Limb (tissue), 2 donors: ENCODE results near the gene COL1A2.

Source experiments
- DNase-seq, 2 donors: peaks; one replicate each; pipeline ENCODE4 v3.0.0-alpha.2; 2016; ENCODE audit errors: extremely low spot score in 2 of 2

COL1A2 gene

DNA sequence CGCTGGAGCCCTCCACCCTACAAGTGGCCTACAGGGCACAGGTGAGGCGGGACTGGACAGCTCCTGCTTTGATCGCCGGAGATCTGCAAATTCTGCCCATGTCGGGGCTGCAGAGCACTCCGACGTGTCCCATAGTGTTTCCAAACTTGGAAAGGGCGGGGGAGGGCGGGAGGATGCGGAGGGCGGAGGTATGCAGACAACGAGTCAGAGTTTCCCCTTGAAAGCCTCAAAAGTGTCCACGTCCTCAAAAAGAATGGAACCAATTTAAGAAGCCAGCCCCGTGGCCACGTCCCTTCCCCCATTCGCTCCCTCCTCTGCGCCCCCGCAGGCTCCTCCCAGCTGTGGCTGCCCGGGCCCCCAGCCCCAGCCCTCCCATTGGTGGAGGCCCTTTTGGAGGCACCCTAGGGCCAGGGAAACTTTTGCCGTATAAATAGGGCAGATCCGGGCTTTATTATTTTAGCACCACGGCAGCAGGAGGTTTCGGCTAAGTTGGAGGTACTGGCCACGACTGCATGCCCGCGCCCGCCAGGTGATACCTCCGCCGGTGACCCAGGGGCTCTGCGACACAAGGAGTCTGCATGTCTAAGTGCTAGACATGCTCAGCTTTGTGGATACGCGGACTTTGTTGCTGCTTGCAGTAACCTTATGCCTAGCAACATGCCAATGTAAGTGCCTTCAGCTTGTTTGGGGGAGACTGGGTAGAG is at the start of gene COL1A2:
Gene COL1A2, plus strand, starts transcription at position 459 of the 704 bp plus-strand sequence. Its CDS starts 137 bp downstream, at position 596.
- DNase-seq, result peak; percentile 93 to 95

DNA sequence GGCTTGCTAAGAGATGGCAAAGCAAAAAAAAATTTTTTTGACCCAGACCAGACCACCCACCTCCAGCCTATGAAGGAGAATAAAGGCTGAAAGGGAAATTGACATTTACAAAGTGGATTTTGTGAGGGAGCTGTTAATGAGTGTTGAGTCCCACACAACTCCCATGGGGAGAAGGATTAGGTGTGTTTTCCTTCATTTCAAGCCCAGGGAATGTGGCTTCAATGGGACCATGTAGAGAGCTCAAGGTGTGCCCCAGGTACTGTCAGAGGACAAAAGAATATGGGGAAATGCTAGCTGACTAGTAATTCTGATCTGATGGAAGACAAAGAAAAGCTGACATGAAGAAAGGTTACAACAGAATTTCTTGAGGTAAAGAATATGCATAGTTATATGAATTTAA is 48.8 kb upstream of the COL1A2 start:
- no peak for DNase-seq

DNA sequence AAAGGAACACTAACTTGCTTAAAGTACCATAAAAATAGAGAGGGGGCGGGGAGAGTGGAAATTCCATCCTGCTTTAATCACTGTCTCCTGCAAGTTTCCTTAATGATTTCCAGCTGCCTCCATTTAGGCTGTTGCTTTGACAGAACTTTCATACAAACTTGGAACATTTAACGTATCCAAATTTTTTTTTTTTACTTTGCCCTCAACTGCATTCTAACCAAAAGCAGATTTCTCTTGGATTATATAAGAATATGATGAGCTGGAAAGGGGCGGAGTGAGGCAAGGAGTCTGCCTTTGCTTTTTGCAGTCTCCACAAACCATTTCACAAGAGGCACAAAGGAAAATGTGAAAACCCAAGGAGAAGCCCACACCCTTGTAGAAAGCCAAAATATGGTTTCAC is 46.6 kb upstream of the COL1A2 start:
- peak; percentile 44 to 92 for DNase-seq

DNA sequence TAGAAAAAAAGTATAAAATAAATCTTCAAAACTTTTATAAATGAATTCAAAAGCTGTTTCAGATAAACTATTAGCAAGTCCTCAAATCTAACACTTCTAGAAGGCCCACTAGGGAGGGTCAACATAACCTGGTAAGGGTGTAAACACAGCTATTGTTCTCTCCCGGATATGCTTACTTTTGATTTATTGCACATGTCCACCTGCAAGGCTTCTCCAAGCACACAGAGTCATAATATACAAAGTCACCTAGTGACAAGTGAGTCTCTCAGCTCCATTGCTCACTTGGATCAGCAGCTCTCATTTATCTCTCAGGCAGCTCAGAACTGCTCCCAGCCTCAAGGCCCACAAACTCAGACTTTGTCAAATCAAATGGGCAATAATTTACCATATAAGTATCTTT is 44.0 kb upstream of the COL1A2 start:
- DNase-seq, result no peak

DNA sequence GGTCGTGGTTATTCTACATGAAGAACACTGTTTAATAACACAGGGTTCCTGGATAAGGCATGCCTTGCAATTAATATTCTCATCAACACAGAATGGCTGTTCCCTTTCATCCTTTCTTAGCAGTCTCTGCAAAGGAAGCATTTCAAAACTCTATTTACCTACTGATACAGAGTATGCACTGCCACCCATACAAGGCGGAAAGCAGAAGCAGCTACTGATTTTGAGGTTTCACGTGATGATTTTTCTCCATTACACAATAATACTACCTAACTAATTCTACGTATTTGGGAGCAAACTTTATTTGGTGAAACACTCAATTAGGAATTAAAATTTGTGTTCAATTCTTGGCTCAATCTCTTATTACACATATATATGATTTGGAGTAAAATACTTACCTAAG is 43.0 kb upstream of the COL1A2 start:
- no peak for DNase-seq

DNA sequence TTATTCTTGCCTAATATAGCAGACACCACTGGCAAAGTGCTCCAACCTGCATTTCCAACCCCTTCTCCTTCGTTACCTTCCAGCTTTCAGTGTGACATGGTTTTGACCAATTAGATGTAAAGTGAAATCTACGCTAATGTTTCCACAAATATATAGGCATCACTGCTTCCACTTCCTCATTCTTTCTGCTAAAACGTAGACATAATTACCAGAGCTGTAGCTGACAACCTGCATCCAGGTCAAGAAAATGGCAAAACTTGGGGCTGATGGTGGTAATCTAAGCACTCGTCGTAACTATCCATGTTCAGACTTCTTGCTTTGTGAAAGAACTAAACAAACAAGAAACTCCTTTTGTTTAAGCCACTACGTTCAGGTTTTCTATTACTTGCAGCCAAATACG is 41.8 kb upstream of the COL1A2 start:
- DNase-seq, result no peak

DNA sequence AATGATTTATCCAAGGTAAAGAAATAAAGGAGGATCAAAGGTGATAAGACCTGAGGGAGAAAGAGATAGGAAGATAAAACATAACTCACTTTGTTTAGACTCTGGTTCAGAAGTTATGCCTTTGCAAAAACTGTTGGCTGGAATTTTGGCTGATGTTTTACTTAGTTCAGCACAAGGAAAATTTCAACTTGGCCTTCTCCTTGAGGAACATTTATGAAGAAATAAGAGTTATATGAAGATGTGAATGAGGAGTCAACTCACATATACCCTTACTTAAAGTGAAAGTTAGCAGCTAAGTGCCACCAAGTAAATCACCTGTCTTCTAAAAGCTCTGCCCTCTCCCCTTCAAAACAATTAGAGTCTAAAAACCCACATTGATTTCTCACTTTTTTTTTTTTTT is 39.7 kb upstream of the COL1A2 start:
- no peak for DNase-seq

DNA sequence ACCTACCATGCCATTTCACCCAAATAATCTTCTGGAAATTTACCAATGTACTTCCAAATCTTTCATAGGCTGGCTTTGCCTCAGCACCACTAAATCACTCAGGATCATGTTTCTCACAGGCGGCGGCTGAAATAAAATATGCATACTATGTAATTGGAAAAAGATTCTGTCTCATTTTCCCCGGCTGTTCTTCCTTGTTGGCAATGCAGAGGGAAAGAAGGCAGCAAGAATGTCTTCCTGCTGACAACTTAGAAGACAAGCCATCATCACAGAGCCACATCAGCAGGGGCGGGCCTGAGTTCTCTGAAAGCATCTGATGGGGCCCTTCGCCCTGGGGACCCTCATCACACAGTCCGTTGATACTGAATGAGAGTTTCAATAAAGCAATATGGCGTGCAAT is 39.2 kb upstream of the COL1A2 start:
- peak in 1 of 2 donors; percentile 77 for DNase-seq

DNA sequence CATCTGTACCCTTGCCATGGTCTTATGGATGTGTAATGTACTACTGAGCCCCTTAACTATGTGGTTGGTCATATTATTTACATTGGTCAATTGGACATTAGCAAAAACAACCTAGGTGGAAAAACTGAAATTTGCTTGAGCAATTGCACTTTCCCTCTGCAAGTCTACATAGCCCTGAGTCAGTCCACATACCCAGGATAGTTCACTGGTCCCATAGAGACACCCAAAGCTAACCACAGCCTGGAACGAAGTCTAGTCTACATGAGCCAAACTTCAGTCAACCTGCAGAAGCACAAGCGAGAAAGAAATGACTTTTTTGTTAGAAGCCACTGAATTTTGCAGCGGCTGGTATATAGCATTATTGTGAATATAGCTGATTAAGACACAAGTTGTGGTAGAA is 37.6 kb upstream of the COL1A2 start:
- DNase-seq, result no peak

DNA sequence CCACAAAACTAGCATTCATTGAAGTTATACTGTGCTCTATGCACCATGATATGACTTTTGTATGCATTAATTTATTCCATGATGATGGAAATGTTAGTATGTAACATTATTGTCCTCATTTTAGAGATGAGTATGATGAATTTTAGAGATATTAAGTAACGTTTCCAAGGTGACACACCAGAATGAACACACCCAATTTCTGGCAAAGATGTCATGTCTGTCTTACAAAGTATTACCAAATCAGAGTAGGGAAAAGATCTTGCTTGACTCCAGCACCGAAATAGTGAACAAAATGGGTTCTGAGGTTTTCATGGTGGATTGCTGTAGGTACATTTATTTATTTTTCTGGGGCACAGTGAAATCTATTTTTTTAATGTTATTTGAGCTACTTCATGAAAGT is 33.8 kb upstream of the COL1A2 start:
- no peak for DNase-seq

DNA sequence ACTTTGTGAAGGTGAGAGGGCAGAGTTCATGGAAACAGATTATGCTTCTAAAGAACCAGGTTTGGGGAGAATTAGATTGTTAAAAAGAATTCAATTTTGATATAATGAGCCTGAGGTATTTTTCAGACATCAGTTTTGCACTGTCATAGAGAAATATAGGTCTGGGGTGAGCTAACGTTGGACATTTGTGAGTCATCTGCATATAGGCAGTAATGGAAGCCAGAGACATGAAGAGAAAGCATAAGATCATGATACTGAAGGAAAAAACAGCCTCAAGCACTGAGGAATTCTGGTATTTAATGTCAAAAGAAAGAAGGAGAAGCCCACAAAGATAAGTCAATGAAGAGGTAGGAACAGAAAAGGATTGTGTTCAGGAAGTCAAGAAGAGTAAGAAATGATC is 32.4 kb upstream of the COL1A2 start:
- no peak for DNase-seq

DNA sequence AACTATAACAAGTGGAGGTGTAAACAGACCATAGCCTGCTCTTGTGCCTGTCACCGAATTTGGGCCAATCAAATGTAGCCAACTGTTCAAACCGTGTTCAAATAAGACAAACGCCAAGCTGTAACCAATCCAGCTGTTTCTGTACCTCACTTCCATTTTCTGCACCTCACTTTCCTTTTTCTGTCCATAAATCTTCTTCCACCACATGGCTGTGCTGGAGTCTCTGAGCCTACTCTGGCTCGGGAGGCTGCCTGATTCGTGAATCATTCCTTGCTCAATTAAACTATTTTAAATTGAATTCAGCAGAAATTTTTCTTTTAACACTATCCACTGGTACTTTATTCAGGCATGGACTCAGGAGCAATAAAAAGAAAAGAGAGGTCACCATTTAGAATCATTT is 29.9 kb upstream of the COL1A2 start:
- DNase-seq, result no peak

DNA sequence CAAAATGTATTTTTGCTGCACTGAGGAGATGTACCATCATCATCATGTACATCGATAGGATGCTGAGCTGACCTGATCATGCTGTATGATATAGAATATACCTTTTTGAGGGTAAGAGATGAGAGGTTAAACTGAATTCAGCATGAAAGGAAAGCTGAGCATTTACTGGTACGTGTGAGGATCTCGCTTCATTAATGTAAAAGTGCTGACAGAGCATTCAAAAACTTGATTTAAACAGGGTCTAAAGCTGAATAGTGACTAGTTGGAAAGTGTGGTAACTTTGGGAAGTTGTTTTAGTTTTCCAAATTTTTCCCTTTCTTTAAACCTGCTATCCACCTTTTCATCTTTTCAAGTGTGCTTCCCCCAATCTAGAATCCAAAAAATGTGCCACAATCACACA is 28.5 kb upstream of the COL1A2 start:
- no peak for DNase-seq

DNA sequence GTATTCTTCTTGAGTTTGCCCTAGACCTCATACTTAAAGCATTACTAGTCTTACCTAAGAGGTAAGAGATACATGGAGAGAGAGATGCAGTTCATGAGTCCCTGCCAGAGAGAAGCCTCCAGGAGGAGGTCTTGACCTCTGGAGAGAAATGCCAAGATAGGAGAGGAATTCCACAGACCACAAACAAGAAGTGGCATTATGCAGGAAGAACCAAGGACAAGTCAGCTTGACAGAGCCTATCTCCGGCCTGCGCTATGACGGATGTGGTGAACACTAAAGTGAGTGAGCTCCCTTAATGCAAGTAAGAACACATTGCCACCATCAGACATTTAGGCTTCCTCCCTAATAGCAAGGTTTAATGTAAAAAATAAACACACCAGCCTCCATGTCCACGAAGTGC is 27.9 kb upstream of the COL1A2 start:
- DNase-seq, result no peak

DNA sequence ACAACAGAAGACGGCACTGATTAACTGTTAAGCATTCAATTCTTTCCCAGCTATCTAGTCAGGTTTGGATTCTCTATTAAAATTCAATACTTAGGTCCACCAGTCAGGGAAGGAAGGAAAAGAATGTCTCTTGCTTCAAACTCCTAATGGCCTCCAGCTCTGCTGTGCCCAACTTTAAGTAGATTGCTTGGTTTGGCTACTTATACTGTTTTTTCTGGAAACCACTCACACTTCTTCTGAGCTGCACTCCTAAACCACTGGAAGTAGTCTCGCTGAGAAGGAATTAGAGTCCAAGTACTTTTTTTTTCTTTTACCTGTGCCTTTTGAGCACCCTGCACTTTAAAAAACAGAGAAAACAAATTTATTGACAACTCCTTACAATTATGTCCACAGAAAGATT is 26.7 kb upstream of the COL1A2 start:
- peak in 1 of 2 donors; percentile 79 for DNase-seq

DNA sequence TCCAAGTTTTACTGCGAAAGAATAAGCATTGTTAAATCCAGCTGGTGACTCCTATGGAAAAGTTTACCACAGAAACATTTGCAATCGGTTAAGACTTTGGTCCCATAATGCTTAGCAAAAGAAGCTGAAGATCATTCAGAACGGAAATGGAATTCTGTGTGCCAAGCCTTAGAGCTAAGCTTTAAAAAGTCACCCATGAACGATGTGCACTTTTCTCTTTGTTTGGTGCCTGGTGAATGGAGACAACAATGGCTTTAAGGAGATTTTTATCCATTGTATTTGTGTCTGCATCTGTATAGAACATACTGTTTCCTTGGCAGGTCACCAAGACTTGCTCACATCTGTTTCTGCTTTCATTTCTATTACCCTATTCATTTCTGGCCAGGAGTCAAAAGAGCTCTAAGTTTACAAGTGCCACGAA is 26.3 kb upstream of the COL1A2 start:
- peak; percentile 61 to 95 for DNase-seq

DNA sequence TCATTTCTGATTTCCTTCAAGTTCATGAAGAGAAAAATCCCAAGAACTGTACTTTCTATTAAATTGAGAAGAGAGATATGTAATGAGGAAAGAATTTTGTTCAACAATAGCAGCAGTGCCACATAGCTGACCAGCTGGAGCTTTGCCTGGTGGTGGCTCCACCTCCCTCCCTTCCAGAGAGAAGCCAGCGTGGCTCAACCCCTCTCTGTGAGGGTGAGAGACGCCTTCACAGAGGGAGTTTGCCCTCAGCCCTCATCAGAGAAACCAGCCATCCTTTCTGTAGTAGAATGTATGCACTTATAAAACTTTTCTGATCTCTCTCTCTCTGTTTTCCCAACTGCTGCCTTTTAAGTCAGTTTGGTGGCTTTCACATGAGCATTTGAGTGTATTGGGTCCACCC is 20.5 kb upstream of the COL1A2 start:
- DNase-seq, result peak; percentile 73 to 88

DNA sequence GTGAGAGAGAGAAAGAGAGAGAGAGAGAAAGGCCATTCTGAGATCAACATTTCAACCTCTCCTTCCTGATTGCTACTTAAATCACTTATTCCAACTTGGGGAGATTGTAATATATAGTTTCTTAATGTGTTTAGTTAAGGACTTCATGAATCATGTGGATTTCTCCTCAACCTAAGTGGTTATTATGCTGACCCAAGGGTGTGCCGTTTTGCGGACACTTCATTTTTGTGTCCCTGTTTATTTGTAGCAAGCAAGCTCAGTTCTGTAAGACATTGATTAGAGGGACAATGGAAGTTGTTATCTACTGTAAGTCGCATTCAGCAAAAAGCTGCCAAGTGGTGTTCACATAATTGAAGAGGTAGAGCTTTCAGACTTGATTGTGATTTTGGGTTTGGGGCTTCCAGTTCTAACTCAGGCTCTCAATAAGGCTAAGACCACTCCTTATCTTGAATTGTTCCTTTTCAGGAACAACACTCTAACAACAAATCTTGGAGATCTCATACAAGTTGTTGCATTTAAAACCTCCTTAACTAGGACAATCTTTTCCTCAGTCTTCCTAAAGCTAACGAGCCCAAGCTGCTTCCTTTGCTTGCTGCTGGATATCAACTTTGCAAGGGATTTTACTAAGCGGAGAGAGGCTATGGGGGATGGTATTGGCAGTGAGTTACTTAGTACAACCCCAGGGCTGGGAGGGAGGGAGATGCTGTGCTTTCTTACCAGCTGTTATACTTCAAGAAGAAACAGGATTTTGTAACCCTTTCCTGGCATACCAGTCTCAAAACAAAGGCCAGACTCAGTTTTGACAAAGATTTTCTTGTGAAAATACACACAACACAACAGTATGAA is 19.8 kb upstream of the COL1A2 start:
- DNase-seq, result peak; percentile 72 to 97

DNA sequence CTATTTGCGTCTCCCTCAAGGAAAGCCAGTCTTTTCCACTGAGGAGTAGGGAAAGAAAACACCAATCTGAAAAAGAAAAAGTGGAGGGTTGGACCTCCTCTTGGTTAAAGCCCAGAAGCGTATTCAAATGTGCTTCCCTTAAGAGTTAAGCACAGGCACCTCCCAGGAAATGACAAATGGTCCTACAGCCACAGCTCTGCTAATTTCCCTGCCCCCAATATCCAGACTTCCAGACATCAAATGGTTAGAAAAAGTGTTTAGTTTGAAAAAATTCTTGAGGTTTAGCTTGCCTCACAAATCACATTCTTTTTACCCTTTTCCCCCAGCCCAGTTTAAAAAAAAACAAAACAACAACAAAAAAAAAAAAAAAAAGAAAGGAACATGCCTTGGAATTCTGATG is 19.0 kb upstream of the COL1A2 start:
- DNase-seq, result peak; percentile 49 to 91

DNA sequence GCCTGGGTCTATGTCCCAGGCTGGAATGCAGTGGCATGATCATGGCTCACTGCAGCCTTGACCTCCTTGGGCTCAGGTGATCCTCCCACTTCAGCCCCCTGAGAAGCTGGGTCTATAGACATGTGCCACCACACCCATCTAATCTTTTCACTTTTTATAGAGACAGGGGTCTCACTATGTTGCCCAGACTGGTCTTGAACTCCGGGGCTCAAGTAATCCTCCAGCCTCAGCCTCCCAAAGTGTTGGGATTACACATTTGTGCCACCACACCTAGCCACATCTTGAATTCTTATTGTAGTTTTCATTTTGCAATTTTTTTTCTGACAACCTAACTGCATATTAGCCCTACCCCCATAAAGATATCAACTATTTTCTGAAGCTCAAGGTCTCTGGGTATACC is 18.4 kb upstream of the COL1A2 start:
- DNase-seq, result no peak

DNA sequence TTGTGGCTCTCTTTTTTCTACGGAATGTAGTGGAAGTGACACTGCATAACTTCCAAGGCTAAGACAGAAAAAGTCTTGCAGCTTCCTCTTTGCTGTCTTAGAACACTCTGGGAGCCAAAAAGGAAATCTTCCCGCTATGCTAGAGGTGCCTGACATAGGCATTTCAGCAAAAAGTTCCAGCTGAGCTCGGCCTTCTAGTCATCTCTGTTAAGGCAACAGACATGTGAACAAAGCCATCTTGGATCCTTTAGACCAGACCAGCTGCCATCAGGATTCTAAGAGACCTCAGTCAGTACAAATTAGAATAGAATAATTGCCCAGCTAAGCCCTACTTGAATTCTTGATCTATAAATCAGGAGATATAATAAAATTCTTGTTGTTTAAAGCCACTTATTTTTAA is 16.3 kb upstream of the COL1A2 start:
- no peak for DNase-seq

DNA sequence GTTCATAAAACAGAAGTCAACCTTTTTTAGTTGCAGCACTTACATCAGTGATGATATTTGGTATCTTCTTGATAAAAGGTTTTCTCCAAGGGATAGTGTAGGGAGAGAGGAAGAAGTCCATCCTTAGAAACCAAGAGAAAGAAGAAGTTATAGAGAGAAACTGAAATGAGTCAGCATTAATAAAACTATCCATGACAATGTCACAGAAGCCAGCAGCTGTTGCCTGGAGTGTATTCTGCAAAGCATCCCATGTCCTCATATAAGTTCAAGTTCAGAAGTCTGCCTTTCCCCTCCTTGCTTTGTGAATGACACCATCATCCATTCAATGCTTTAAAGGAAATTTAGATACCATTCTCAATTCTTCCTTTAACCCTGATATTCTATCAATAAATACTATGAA is 14.4 kb upstream of the COL1A2 start:
- DNase-seq, result no peak

DNA sequence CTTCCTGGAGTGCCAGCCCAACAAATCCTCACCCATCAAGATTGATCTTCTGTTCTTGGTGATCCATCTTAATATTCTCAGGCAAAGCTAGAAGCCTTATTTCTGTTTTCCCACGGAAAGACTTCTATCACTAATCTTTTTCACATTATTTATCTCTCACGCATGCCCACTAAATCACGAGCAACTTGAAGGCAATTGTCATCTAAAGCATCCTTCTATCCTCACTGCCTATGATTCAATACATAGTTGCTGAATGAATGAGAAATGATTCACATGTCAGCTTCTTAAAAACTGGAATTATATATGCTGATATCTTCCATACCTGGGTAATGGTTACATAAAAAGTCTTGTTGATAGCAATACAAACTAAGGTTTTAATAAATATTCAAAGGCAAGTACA is 12.6 kb upstream of the COL1A2 start:
- no peak for DNase-seq
